H9 (cell line): ENCODE measurements around the gene TBC1D5. TPM values are rescaled to one million over a fixed set of nuclear protein-coding genes. Genes with fewer than 3 reads are reported as not detected.

Experiments used
- DNase-seq: peaks from one replicate; pipeline ENCODE4 v3.0.0-alpha.2; 2017
- H2AFZ ChIP-seq: one replicate; pipeline ENCODE4 v1.6.1; 2013; ENCODE audit warnings: mild to moderate bottlenecking, low read length, control low read depth, moderate library complexity
- H2AK5ac ChIP-seq: 2 replicates; pipeline ENCODE4 v1.6.1; 2013; ENCODE audit warnings: low read length, control low read depth, mixed read lengths; ENCODE audit not compliant: insufficient read length
- H2BK120ac ChIP-seq: one replicate; pipeline ENCODE4 v1.6.1; 2013; ENCODE audit warnings: low read depth, mild to moderate bottlenecking, low read length, control low read depth, inconsistent platforms; ENCODE audit not compliant: poor library complexity, severe bottlenecking
- H2BK12ac ChIP-seq: 2 replicates; pipeline ENCODE4 v1.6.1; 2013; ENCODE audit warnings: low read length, control low read depth, mixed read lengths, low read depth; ENCODE audit not compliant: insufficient read length
- H2BK15ac ChIP-seq: 2 replicates; pipeline ENCODE4 v1.6.1; 2013; ENCODE audit warnings: low read depth, low read length, control low read depth
- H2BK20ac ChIP-seq: one replicate; pipeline ENCODE4 v1.6.1; 2013; ENCODE audit warnings: low read depth, mild to moderate bottlenecking, low read length, control low read depth, inconsistent platforms; ENCODE audit not compliant: poor library complexity, severe bottlenecking
- H2BK5ac ChIP-seq: 2 replicates; pipeline ENCODE4 v1.6.1; 2013; ENCODE audit warnings: low read length, control low read depth, mixed read lengths; ENCODE audit not compliant: insufficient read length
- H3K14ac ChIP-seq: 2 replicates; pipeline ENCODE4 v1.6.1; 2013; ENCODE audit warnings: low read length, control low read depth; ENCODE audit not compliant: insufficient read depth
- H3K18ac ChIP-seq: 2 replicates; pipeline ENCODE4 v1.6.1; 2013; ENCODE audit warnings: low read depth, mild to moderate bottlenecking, mixed read lengths, low read length, control low read depth; ENCODE audit not compliant: insufficient read length
- H3K23ac ChIP-seq: 2 replicates; pipeline ENCODE4 v1.6.1; 2013; ENCODE audit warnings: low read length, control low read depth, mixed read lengths, low read depth; ENCODE audit not compliant: insufficient read length
- H3K23me2 ChIP-seq: 2 replicates; pipeline ENCODE4 v1.6.1; 2013; ENCODE audit warnings: low read depth, mild to moderate bottlenecking, mixed read lengths, low read length, control low read depth; ENCODE audit not compliant: insufficient read length, poor library complexity, severe bottlenecking
- H3K27ac ChIP-seq: 2 replicates; pipeline ENCODE4 v1.5.1; 2013; ENCODE audit warnings: low read length, control low read depth, mixed read lengths, low read depth; ENCODE audit not compliant: insufficient read length
- H3K27me3 ChIP-seq: 2 replicates; pipeline ENCODE4 v1.6.1; 2013; ENCODE audit warnings: low read length, control low read depth, inconsistent platforms; ENCODE audit not compliant: insufficient read depth
- H3K4ac ChIP-seq: 2 replicates; pipeline ENCODE4 v1.6.1; 2013; ENCODE audit warnings: low read depth, mild to moderate bottlenecking, control low read depth, inconsistent platforms, low read length, moderate library complexity
- H3K4me1 ChIP-seq: 2 replicates; pipeline ENCODE4 v1.6.1; 2013; ENCODE audit warnings: low read length, control low read depth, inconsistent platforms; ENCODE audit not compliant: insufficient read depth
- H3K4me2 ChIP-seq: 2 replicates; pipeline ENCODE4 v1.6.1; 2013; ENCODE audit warnings: low read length, control low read depth, mixed read lengths; ENCODE audit not compliant: insufficient read length, insufficient read depth
- H3K56ac ChIP-seq: 2 replicates; pipeline ENCODE4 v1.6.1; 2013; ENCODE audit warnings: low read depth, mild to moderate bottlenecking, mixed read lengths, low read length, control low read depth; ENCODE audit not compliant: insufficient read length
- H3K79me1 ChIP-seq: 2 replicates; pipeline ENCODE4 v1.6.1; 2013; ENCODE audit warnings: low read depth, mild to moderate bottlenecking, moderate library complexity, low read length, control low read depth, inconsistent platforms; ENCODE audit not compliant: insufficient read depth, poor library complexity, severe bottlenecking
- H3K79me2 ChIP-seq: 2 replicates; pipeline ENCODE4 v1.6.1; 2013; ENCODE audit warnings: low read length, control low read depth, inconsistent platforms; ENCODE audit not compliant: insufficient read depth
- H3K9ac ChIP-seq: 2 replicates; pipeline ENCODE4 v1.6.1; 2013; ENCODE audit warnings: low read length, control low read depth, mixed read lengths; ENCODE audit not compliant: insufficient read length; ENCODE audit errors: extremely low read depth
- H3K9me3 ChIP-seq: one replicate; pipeline ENCODE4 v1.6.1; 2013; ENCODE audit warnings: low read depth, low read length, inconsistent platforms; ENCODE audit not compliant: control insufficient read depth
- H3T11ph ChIP-seq: one replicate; pipeline ENCODE4 v1.6.1; 2013; ENCODE audit warnings: mild to moderate bottlenecking, low read length, control low read depth, inconsistent platforms
- H4K20me1 ChIP-seq: one replicate; pipeline ENCODE4 v1.6.1; 2013; ENCODE audit not compliant: control insufficient read depth, insufficient read length, insufficient read depth
- H4K5ac ChIP-seq: 2 replicates; pipeline ENCODE4 v1.6.1; 2013; ENCODE audit warnings: low read depth, mild to moderate bottlenecking, mixed read lengths, low read length, control low read depth; ENCODE audit not compliant: insufficient read length
- H4K8ac ChIP-seq: replicated peaks from 2 replicates; pipeline ENCODE4 v1.6.1; 2013; ENCODE audit warnings: low read length, control low read depth, mixed read lengths, low read depth; ENCODE audit not compliant: insufficient read length
- H4K91ac ChIP-seq: 2 replicates; pipeline ENCODE4 v1.6.1; 2013; ENCODE audit warnings: low read depth, mild to moderate bottlenecking, moderate library complexity, mixed read lengths, low read length, control low read depth; ENCODE audit not compliant: insufficient read length
- H3K27ac Mint-ChIP-seq, 3 experiments: 2 replicates in 2 of 3; 3 replicates in 1 of 3; pipeline ENCODE4 v1.8.0; 2020 to 2021; ENCODE audit warnings: mixed read lengths in 3 of 3, mild to moderate bottlenecking in 1 of 3, moderate library complexity in 1 of 3
- H3K27me3 Mint-ChIP-seq: 2 replicates; pipeline ENCODE4 v1.8.0; 2021; ENCODE audit warnings: low read depth, mild to moderate bottlenecking, moderate library complexity, mixed read lengths
- H3K36me3 Mint-ChIP-seq, 3 experiments: 2 replicates in 2 of 3; 3 replicates in 1 of 3; pipeline ENCODE4 v1.8.0; 2020 to 2021; ENCODE audit warnings: low read depth in 3 of 3, mixed read lengths in 3 of 3; ENCODE audit not compliant: insufficient read depth in 1 of 3
- H3K4me1 Mint-ChIP-seq, 2 experiments: 2 replicates each; pipeline ENCODE4 v1.8.0; 2020; ENCODE audit warnings: mixed read lengths in 2 of 2
- H3K4me3 Mint-ChIP-seq, 2 experiments: 2 replicates in 1 of 2; 3 replicates in 1 of 2; pipeline ENCODE4 v1.8.0; 2020 to 2021; ENCODE audit warnings: mild to moderate bottlenecking in 2 of 2, mixed read lengths in 2 of 2, moderate library complexity in 1 of 2
- H3K9me3 Mint-ChIP-seq, 2 experiments: 2 replicates in 1 of 2; 3 replicates in 1 of 2; pipeline ENCODE4 v1.8.0; 2020; ENCODE audit warnings: mild to moderate bottlenecking in 2 of 2, mixed read lengths in 2 of 2, moderate library complexity in 1 of 2
- CTCF ChIP-seq: fragments of 200-600 bp; sonication (generic); conservative IDR thresholded peaks from 3 replicates; pipeline ENCODE4 v1.8.0; 2021; ENCODE audit warnings: antibody characterized with exemption, mild to moderate bottlenecking
- WGBS: extraction: QIAGEN DNeasy Blood & Tissue Kit; methylation state at CpG from one replicate; pipeline ENCODE4 v1.1.7; 2013; ENCODE audit warnings: missing lambda C conversion rate, low lambda C conversion rate, mixed read lengths; ENCODE audit not compliant: insufficient read length; ENCODE audit errors: extremely low coverage; 5-methylcytosine and 5-hydroxymethylcytosine counted together
- total RNA-seq: library from RNA; stranded (reverse); gene quantifications from 2 replicates; pipeline ENCODE4 v1.2.1, GENCODE V29; 2021

Gene TBC1D5
- total RNA-seq, 1 experiment from 2014 or later, result 25.0 TPM

DNA sequence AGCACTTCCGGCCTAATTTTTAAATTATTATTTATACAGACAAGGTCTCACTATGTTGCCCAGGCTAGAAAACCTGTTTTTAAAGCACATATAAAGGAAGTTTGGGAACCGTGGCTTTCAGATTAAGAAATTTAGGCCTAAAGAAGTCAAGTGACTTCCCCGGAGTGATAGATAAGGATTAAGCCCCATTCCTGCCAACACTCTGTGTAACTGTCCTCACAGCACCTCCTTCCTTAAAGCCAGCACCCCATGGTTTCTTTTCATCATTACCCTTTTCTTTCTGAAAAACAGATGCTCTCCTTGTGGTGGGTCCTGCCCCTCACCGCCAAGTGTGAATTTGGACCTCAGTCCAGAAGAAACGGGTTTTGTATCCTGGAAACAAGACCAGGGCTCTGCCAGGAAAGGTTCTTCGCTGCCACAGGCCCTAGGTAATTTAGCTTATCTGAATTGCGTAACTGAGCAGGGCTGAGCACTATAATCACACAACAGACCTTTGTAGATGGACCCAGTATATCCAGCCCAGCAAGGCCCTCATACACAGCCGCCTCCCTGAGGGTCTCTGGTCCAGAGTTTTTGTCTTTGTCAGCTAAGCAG is 626.3 kb downstream of the TBC1D5 start:
- H3T11ph ChIP-seq, result no peak overlapping the region
- no peak overlapping the region for H2BK120ac ChIP-seq
- H3K27ac ChIP-seq, result no peak overlapping the region
- no peak overlapping the region for H2BK20ac ChIP-seq
- Mint-ChIP-seq H3K4me1 (no peaks in the 10 kb centered on the region; a peak in 1 of 4 replicates), H3K9me3 (no peaks in the 10 kb centered on the region; a peak in 2 of 5 replicates), H3K27ac (no peak overlapping the region), H3K36me3 (peaks cover 0 to 4% (median 0%) of the 10 kb centered on the region in 3 experiments; a peak in 1 of 7 replicates), H3K27me3 (peaks cover 2% of the 10 kb centered on the region; the same call in 1 of the 2 replicates), H3K4me3 (no peak overlapping the region)
- TF ChIP-seq CTCF, result no peak
- DNase-seq, result no peak
- H2BK15ac ChIP-seq, result no peak overlapping the region
- no peak overlapping the region for H3K23ac ChIP-seq
- no peaks in the 10 kb centered on the region for H3K9me3 ChIP-seq
- H3K23me2 ChIP-seq, result no peaks in the 10 kb centered on the region
- H3K4ac ChIP-seq, result no peak overlapping the region
- no peaks in the 10 kb centered on the region for H4K20me1 ChIP-seq
- H4K5ac ChIP-seq, result no peak overlapping the region
- H2BK5ac ChIP-seq, result no peak overlapping the region
- no peak overlapping the region for H3K14ac ChIP-seq
- H3K27me3 ChIP-seq, result no peaks in the 10 kb centered on the region
- H2BK12ac ChIP-seq, result no peak overlapping the region
- no peak overlapping the region for H3K4me2 ChIP-seq
- no peak overlapping the region for H3K9ac ChIP-seq
- no peak overlapping the region for H3K18ac ChIP-seq
- no peak overlapping the region for H4K8ac ChIP-seq
- H2AFZ ChIP-seq, result no peak overlapping the region
- no CpG with 5 or more reads among the region's 8 CpGs for WGBS
- no peak overlapping the region for H2AK5ac ChIP-seq
- H3K79me1 ChIP-seq, result no peaks in the 10 kb centered on the region
- no peaks in the 10 kb centered on the region for H3K79me2 ChIP-seq
- H4K91ac ChIP-seq, result no peak overlapping the region
- H3K4me1 ChIP-seq, result no peaks in the 10 kb centered on the region
- H3K56ac ChIP-seq, result no peak overlapping the region
